Endothelial cell of hepatic sinusoid (primary cell): Measurements from ENCODE around the gene CAMK1D.

Source experiments
- in situ Hi-C: cut with HindIII; loops from 2 replicates; pipeline ENCODE4 v1.10.0; 2017; ENCODE audit warnings: low sequenced_read_pairs

The CAMK1D gene

GRCh38 chr10:12614177-12614995 lies 265.0 kb downstream of the CAMK1D start:
- in situ Hi-C loops, result no loop called here

- in situ Hi-C loops, result loop anchor here (5.0 kb wide), 1 partner anchor 53 kb away; no protein-coding TSS in a partner anchor
Observed at GRCh38 chr10:12615296-12616220, 266.2 kb downstream of the CAMK1D start.

- in situ Hi-C loops, result loop anchor here (5.0 kb wide), 1 partner anchor 55 kb away; no protein-coding TSS in a partner anchor
Observed at GRCh38 chr10:12617191-12618175, 268.1 kb downstream of the CAMK1D start.

- in situ Hi-C loops, result no loop called here
Observed at GRCh38 chr10:12622016-12622415, 272.7 kb downstream of the CAMK1D start.

- in situ Hi-C loops, result no loop called here
Observed at GRCh38 chr10:12622691-12623090, 273.3 kb downstream of the CAMK1D start.

- in situ Hi-C loops, result no loop called here
Observed at GRCh38 chr10:12625393-12626023, 276.2 kb downstream of the CAMK1D start.

- in situ Hi-C loops, result no loop called here
Observed at GRCh38 chr10:12628153-12628552, 278.8 kb downstream of the CAMK1D start.

- in situ Hi-C loops, result no loop called here
Observed at GRCh38 chr10:12628964-12629766, 279.8 kb downstream of the CAMK1D start.

- in situ Hi-C loops, result no loop called here
Observed at GRCh38 chr10:12629767-12630165, 280.4 kb downstream of the CAMK1D start.

GRCh38 chr10:12631216-12631615 lies 281.9 kb downstream of the CAMK1D start:
- in situ Hi-C loops, result no loop called here

- in situ Hi-C loops, result no loop called here
Observed at GRCh38 chr10:12631787-12632562, 282.6 kb downstream of the CAMK1D start.

GRCh38 chr10:12633776-12634620 lies 284.7 kb downstream of the CAMK1D start:
- in situ Hi-C loops, result no loop called here

GRCh38 chr10:12634621-12634931 lies 285.2 kb downstream of the CAMK1D start:
- in situ Hi-C loops, result no loop called here

- in situ Hi-C loops, result no loop called here
Observed at GRCh38 chr10:12635127-12635541, 285.8 kb downstream of the CAMK1D start.

GRCh38 chr10:12636571-12636970 lies 287.2 kb downstream of the CAMK1D start:
- in situ Hi-C loops, result no loop called here

GRCh38 chr10:12637649-12638048 lies 288.3 kb downstream of the CAMK1D start:
- in situ Hi-C loops, result no loop called here

- in situ Hi-C loops, result no loop called here
Observed at GRCh38 chr10:12638103-12638502, 288.8 kb downstream of the CAMK1D start.

GRCh38 chr10:12638781-12639180 lies 289.4 kb downstream of the CAMK1D start:
- in situ Hi-C loops, result no loop called here
